ENCODE results near the gene SAMD4B.
A peak's percentile ranks its signal among the peaks of the same experiment; 100 is the strongest.

Gene SAMD4B

GRCh38 chr19:39411081-39411831 is 69.0 kb downstream of the SAMD4B start:
- no peak overlapping the region for H3K4me3 ChIP-seq (ENCODE audit: low read length)
- H3K36me3 ChIP-seq (ENCODE audit: control insufficient read depth, insufficient read depth, low read length): no peaks in the 10 kb centered on the region
- H3K27ac ChIP-seq (ENCODE audit: low read length): no peak overlapping the region
- H3K27me3 ChIP-seq (ENCODE audit: control insufficient read depth, insufficient read depth, low read length): no peaks in the 10 kb centered on the region
- no peak for DNase-seq (ENCODE audit: low read depth, low spot score)
- 100% methylated on average over 1 of the region's 9 CpGs for WGBS (ENCODE audit: insufficient coverage, insufficient read length)
- peaks cover 15% of the 10 kb centered on the region for H3K4me1 ChIP-seq (ENCODE audit: control insufficient read depth, insufficient read depth, low read length)
- no peaks in the 10 kb centered on the region for H3K9me3 ChIP-seq (ENCODE audit: control insufficient read depth, insufficient read depth, low read length)

- WGBS (ENCODE audit: insufficient coverage, insufficient read length): no CpG with 5 or more reads among the region's 7 CpGs
- H3K27me3 ChIP-seq (ENCODE audit: control insufficient read depth, insufficient read depth, low read length): no peaks in the 10 kb centered on the region
- peaks cover 2% of the 10 kb centered on the region; the same call in 1 of the 2 replicates for H3K36me3 ChIP-seq (ENCODE audit: control insufficient read depth, insufficient read depth, low read length)
- peak overlapping the region; percentile 34; the same call in 1 of the 2 replicates for H3K4me3 ChIP-seq (ENCODE audit: low read length)
- no peak for DNase-seq (ENCODE audit: low read depth, low spot score)
- no peak overlapping the region for H3K27ac ChIP-seq (ENCODE audit: low read length)
- peaks cover 15% of the 10 kb centered on the region for H3K4me1 ChIP-seq (ENCODE audit: control insufficient read depth, insufficient read depth, low read length)
- no peaks in the 10 kb centered on the region for H3K9me3 ChIP-seq (ENCODE audit: control insufficient read depth, insufficient read depth, low read length)
Measured at GRCh38 chr19:39411832-39412099, 69.5 kb downstream of the SAMD4B start.

- Histone ChIP-seq H3K36me3 (ENCODE audit: control insufficient read depth, insufficient read depth, low read length) (peaks cover 4% of the 10 kb centered on the region; the same call in 1 of the 2 replicates), H3K27me3 (ENCODE audit: control insufficient read depth, insufficient read depth, low read length) (no peaks in the 10 kb centered on the region), H3K9me3 (ENCODE audit: control insufficient read depth, insufficient read depth, low read length) (no peaks in the 10 kb centered on the region), H3K27ac (ENCODE audit: low read length) (no peak within 1 kb of the TSS), H3K4me1 (ENCODE audit: control insufficient read depth, insufficient read depth, low read length) (peaks cover 15% of the 10 kb centered on the region), H3K4me3 (ENCODE audit: low read length) (peak within 1 kb of the TSS; percentile 62; the same call in 1 of the 2 replicates)
- no CpG with 5 or more reads among the region's 60 CpGs for WGBS (ENCODE audit: insufficient coverage, insufficient read length)
- peak; percentile 95 for DNase-seq (ENCODE audit: low read depth, low spot score)
Measured at GRCh38 chr19:39412100-39412866, 70.1 kb downstream of the SAMD4B start, which contains the start of gene PLEKHG2. Gene PLEKHG2 (plus strand): TSS chr19:39412669. CDS start chr19:39414087, 1,418 bp downstream.

- WGBS (ENCODE audit: insufficient coverage, insufficient read length): no CpG with 5 or more reads among the region's 24 CpGs
- no peak for DNase-seq (ENCODE audit: low read depth, low spot score)
- H3K36me3 ChIP-seq (ENCODE audit: control insufficient read depth, insufficient read depth, low read length): peaks cover 6% of the 10 kb centered on the region; the same call in 1 of the 2 replicates
- no peaks in the 10 kb centered on the region for H3K9me3 ChIP-seq (ENCODE audit: control insufficient read depth, insufficient read depth, low read length)
- H3K4me3 ChIP-seq (ENCODE audit: low read length): peak overlapping the region; percentile 62; the same call in 1 of the 2 replicates
- no peak overlapping the region for H3K27ac ChIP-seq (ENCODE audit: low read length)
- H3K4me1 ChIP-seq (ENCODE audit: control insufficient read depth, insufficient read depth, low read length): peaks cover 14% of the 10 kb centered on the region
- no peaks in the 10 kb centered on the region for H3K27me3 ChIP-seq (ENCODE audit: control insufficient read depth, insufficient read depth, low read length)
Measured at GRCh38 chr19:39412867-39413271, 70.6 kb downstream of the SAMD4B start.

GRCh38 chr19:39413272-39413910 is 71.2 kb downstream of the SAMD4B start:
- H3K36me3 ChIP-seq (ENCODE audit: control insufficient read depth, insufficient read depth, low read length): peaks cover 7% of the 10 kb centered on the region; the same call in 1 of the 2 replicates
- peaks cover 11% of the 10 kb centered on the region for H3K4me1 ChIP-seq (ENCODE audit: control insufficient read depth, insufficient read depth, low read length)
- peak overlapping the region; percentile 62; the same call in 1 of the 2 replicates for H3K4me3 ChIP-seq (ENCODE audit: low read length)
- WGBS (ENCODE audit: insufficient coverage, insufficient read length): no CpG with 5 or more reads among the region's 54 CpGs
- H3K9me3 ChIP-seq (ENCODE audit: control insufficient read depth, insufficient read depth, low read length): no peaks in the 10 kb centered on the region
- H3K27me3 ChIP-seq (ENCODE audit: control insufficient read depth, insufficient read depth, low read length): no peaks in the 10 kb centered on the region
- no peak overlapping the region for H3K27ac ChIP-seq (ENCODE audit: low read length)
- DNase-seq (ENCODE audit: low read depth, low spot score): no peak

GRCh38 chr19:39413911-39414608 is 71.8 kb downstream of the SAMD4B start:
- Histone ChIP-seq H3K36me3 (ENCODE audit: control insufficient read depth, insufficient read depth, low read length) (peaks cover 13% of the 10 kb centered on the region), H3K4me3 (ENCODE audit: low read length) (peak overlapping the region; percentile 62; the same call in 1 of the 2 replicates), H3K27ac (ENCODE audit: low read length) (no peak overlapping the region), H3K4me1 (ENCODE audit: control insufficient read depth, insufficient read depth, low read length) (peaks cover 8% of the 10 kb centered on the region), H3K27me3 (ENCODE audit: control insufficient read depth, insufficient read depth, low read length) (no peaks in the 10 kb centered on the region), H3K9me3 (ENCODE audit: control insufficient read depth, insufficient read depth, low read length) (no peaks in the 10 kb centered on the region)
- no peak for DNase-seq (ENCODE audit: low read depth, low spot score)
- no CpG with 5 or more reads among the region's 18 CpGs for WGBS (ENCODE audit: insufficient coverage, insufficient read length)

- Histone ChIP-seq H3K9me3 (ENCODE audit: control insufficient read depth, insufficient read depth, low read length) (no peaks in the 10 kb centered on the region), H3K36me3 (ENCODE audit: control insufficient read depth, insufficient read depth, low read length) (peaks cover 14% of the 10 kb centered on the region), H3K27me3 (ENCODE audit: control insufficient read depth, insufficient read depth, low read length) (no peaks in the 10 kb centered on the region), H3K4me1 (ENCODE audit: control insufficient read depth, insufficient read depth, low read length) (peaks cover 8% of the 10 kb centered on the region), H3K27ac (ENCODE audit: low read length) (no peak overlapping the region), H3K4me3 (ENCODE audit: low read length) (no peak overlapping the region)
- DNase-seq (ENCODE audit: low read depth, low spot score): no peak
- WGBS (ENCODE audit: insufficient coverage, insufficient read length): no CpG with 5 or more reads among the region's 35 CpGs
Measured at GRCh38 chr19:39415111-39416046, 73.2 kb downstream of the SAMD4B start.

GRCh38 chr19:39416152-39417120 is 74.2 kb downstream of the SAMD4B start:
- H3K4me1 ChIP-seq (ENCODE audit: control insufficient read depth, insufficient read depth, low read length): peaks cover 4% of the 10 kb centered on the region
- WGBS (ENCODE audit: insufficient coverage, insufficient read length): no CpG with 5 or more reads among the region's 27 CpGs
- H3K36me3 ChIP-seq (ENCODE audit: control insufficient read depth, insufficient read depth, low read length): peaks cover 17% of the 10 kb centered on the region
- DNase-seq (ENCODE audit: low read depth, low spot score): no peak
- no peaks in the 10 kb centered on the region for H3K27me3 ChIP-seq (ENCODE audit: control insufficient read depth, insufficient read depth, low read length)
- H3K9me3 ChIP-seq (ENCODE audit: control insufficient read depth, insufficient read depth, low read length): no peaks in the 10 kb centered on the region
- no peak overlapping the region for H3K4me3 ChIP-seq (ENCODE audit: low read length)
- no peak overlapping the region for H3K27ac ChIP-seq (ENCODE audit: low read length)

Measured in iPS DF 6.9 (cell line).